T-helper 2 cell treated with Interferon-gamma antibody and Interleukin-4, amounts not matched to agents 5 μg/mL and 100 μg/mL, for 36 hours (primary cell): ENCODE data around the gene SYNGR2.

Experiments used
- DNase-seq: peaks from one replicate; pipeline ENCODE4 v3.0.0; 2021; ENCODE audit warnings: low spot score
- H3K27ac Mint-ChIP-seq: one replicate; pipeline ENCODE4 v1.8.0; 2021; ENCODE audit warnings: mild to moderate bottlenecking, mixed read lengths
- H3K27me3 Mint-ChIP-seq: one replicate; pipeline ENCODE4 v1.8.0; 2021; ENCODE audit warnings: low read depth, mixed read lengths
- H3K36me3 Mint-ChIP-seq: one replicate; pipeline ENCODE4 v1.8.0; 2021; ENCODE audit warnings: low read depth, mixed read lengths
- H3K4me1 Mint-ChIP-seq: one replicate; pipeline ENCODE4 v1.8.0; 2021; ENCODE audit warnings: low read depth, mixed read lengths
- H3K4me3 Mint-ChIP-seq: one replicate; pipeline ENCODE4 v1.8.0; 2022; ENCODE audit warnings: mild to moderate bottlenecking, moderate library complexity, mixed read lengths
- H3K9me3 Mint-ChIP-seq: one replicate; pipeline ENCODE4 v1.8.0; 2021; ENCODE audit warnings: mixed read lengths

Gene SYNGR2

GRCh38 chr17:78208486-78208885 is 40.1 kb downstream of the SYNGR2 start:
- Mint-ChIP-seq H3K27ac (no peak overlapping the region), H3K4me3 (no peak overlapping the region), H3K36me3 (peaks cover 5% of the 10 kb centered on the region), H3K4me1 (no peaks in the 10 kb centered on the region), H3K9me3 (no peaks in the 10 kb centered on the region), H3K27me3 (no peaks in the 10 kb centered on the region)
- no peak for DNase-seq

- H3K27me3 Mint-ChIP-seq: no peaks in the 10 kb centered on the region
- DNase-seq: no peak
- peaks cover 11% of the 10 kb centered on the region for H3K36me3 Mint-ChIP-seq
- H3K4me1 Mint-ChIP-seq: peaks cover 3% of the 10 kb centered on the region
- H3K9me3 Mint-ChIP-seq: no peaks in the 10 kb centered on the region
- no peak overlapping the region for H3K27ac Mint-ChIP-seq
- H3K4me3 Mint-ChIP-seq: no peak overlapping the region
Measured at GRCh38 chr17:78210111-78210510, 41.7 kb downstream of the SYNGR2 start.

- peaks cover 17% of the 10 kb centered on the region for H3K36me3 Mint-ChIP-seq
- DNase-seq: no peak
- H3K4me1 Mint-ChIP-seq: peaks cover 7% of the 10 kb centered on the region
- H3K27ac Mint-ChIP-seq: no peak overlapping the region
- no peak overlapping the region for H3K4me3 Mint-ChIP-seq
- no peaks in the 10 kb centered on the region for H3K9me3 Mint-ChIP-seq
- no peaks in the 10 kb centered on the region for H3K27me3 Mint-ChIP-seq
Measured at GRCh38 chr17:78211032-78211431, 42.7 kb downstream of the SYNGR2 start.

- Mint-ChIP-seq H3K4me1 (peaks cover 13% of the 10 kb centered on the region), H3K9me3 (no peaks in the 10 kb centered on the region), H3K36me3 (peaks cover 25% of the 10 kb centered on the region), H3K27ac (peak within 1 kb of the TSS; percentile 93), H3K4me3 (peak within 1 kb of the TSS; percentile 99), H3K27me3 (no peaks in the 10 kb centered on the region)
- peak; percentile 89 for DNase-seq
Measured at GRCh38 chr17:78214016-78214705, 45.8 kb downstream of the SYNGR2 start, which contains the start of gene BIRC5. Gene BIRC5 (plus strand): TSS chr17:78214253. CDS start chr17:78214317, 64 bp downstream.

DNA sequence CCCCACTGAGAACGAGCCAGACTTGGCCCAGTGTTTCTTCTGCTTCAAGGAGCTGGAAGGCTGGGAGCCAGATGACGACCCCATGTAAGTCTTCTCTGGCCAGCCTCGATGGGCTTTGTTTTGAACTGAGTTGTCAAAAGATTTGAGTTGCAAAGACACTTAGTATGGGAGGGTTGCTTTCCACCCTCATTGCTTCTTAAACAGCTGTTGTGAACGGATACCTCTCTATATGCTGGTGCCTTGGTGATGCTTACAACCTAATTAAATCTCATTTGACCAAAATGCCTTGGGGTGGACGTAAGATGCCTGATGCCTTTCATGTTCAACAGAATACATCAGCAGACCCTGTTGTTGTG is 46.3 kb downstream of the SYNGR2 start:
- H3K4me3 Mint-ChIP-seq: peak overlapping the region; percentile 99
- no peaks in the 10 kb centered on the region for H3K9me3 Mint-ChIP-seq
- H3K27me3 Mint-ChIP-seq: no peaks in the 10 kb centered on the region
- no peak for DNase-seq
- peaks cover 31% of the 10 kb centered on the region for H3K36me3 Mint-ChIP-seq
- peak overlapping the region; percentile 93 for H3K27ac Mint-ChIP-seq
- H3K4me1 Mint-ChIP-seq: peaks cover 13% of the 10 kb centered on the region

- Mint-ChIP-seq H3K27ac (no peak overlapping the region), H3K4me1 (peaks cover 10% of the 10 kb centered on the region), H3K4me3 (no peak overlapping the region), H3K36me3 (peaks cover 60% of the 10 kb centered on the region), H3K27me3 (no peaks in the 10 kb centered on the region), H3K9me3 (no peaks in the 10 kb centered on the region)
- DNase-seq: no peak
Measured at GRCh38 chr17:78219396-78220150, 51.2 kb downstream of the SYNGR2 start.
